SU-DHL-6 (cell line): ENCODE results near the gene ANXA2R.

ENCODE experiments used
- CTCF ChIP-seq: fragments of 200-600 bp; sonication (generic); IDR thresholded peaks from one replicate; pipeline ENCODE4 v1.5.1; 2017; ENCODE audit warnings: antibody characterized with exemption, mild to moderate bottlenecking, low read length, moderate library complexity; ENCODE audit not compliant: insufficient read depth, poor library complexity, severe bottlenecking
- EZH2phosphoT487 ChIP-seq: fragments of 200-600 bp; sonication (generic), shearing (Covaris generic); conservative IDR thresholded peaks from 2 replicates; pipeline ENCODE4 v1.6.1; 2018; ENCODE audit warnings: mild to moderate bottlenecking, antibody characterized with exemption, low read length, moderate library complexity, mixed read lengths

GRCh38 chr5:43073597-43074546 is 33.8 kb upstream of the ANXA2R start:
- TF ChIP-seq CTCF: peak; percentile 71
- no peak for TF ChIP-seq EZH2phosphoT487
